Nephron (organoid): ENCODE data around the gene MAGI1.
"Not testable (repeated sequence)": the region's sequence is repeated elsewhere in the genome, so short reads cannot be mapped to it uniquely, and the experiment has no call there.

ENCODE experiments used
- H3K27ac Mint-ChIP-seq, 3 experiments: 2 replicates each; pipeline ENCODE4 v1.8.0; 2020; ENCODE audit warnings: mixed read lengths in 3 of 3, mild to moderate bottlenecking in 2 of 3, moderate library complexity in 1 of 3
- H3K27me3 Mint-ChIP-seq: 2 replicates; pipeline ENCODE4 v1.8.0; 2021; ENCODE audit warnings: low read depth, mild to moderate bottlenecking, moderate library complexity, mixed read lengths
- H3K36me3 Mint-ChIP-seq: 2 replicates; pipeline ENCODE4 v1.8.0; 2020; ENCODE audit warnings: low read depth, mixed read lengths
- H3K4me1 Mint-ChIP-seq: 2 replicates; pipeline ENCODE4 v1.8.0; 2020; ENCODE audit warnings: mixed read lengths
- H3K4me3 Mint-ChIP-seq, 3 experiments: 2 replicates each; pipeline ENCODE4 v1.8.0; 2020; ENCODE audit warnings: mild to moderate bottlenecking in 3 of 3, mixed read lengths in 3 of 3, moderate library complexity in 2 of 3
- H3K9me3 Mint-ChIP-seq: 2 replicates; pipeline ENCODE4 v1.8.0; 2020; ENCODE audit warnings: mixed read lengths
- TF ChIP-seq, protein P1 (sequence below), 3 experiments: fragments of 200-600 bp; sonication (generic); IDR thresholded peaks; one replicate each; pipeline ENCODE4 v1.5.0; 2021; ENCODE audit warnings: antibody characterized with exemption in 3 of 3; ENCODE audit not compliant: unreplicated experiment in 3 of 3

The MAGI1 gene

DNA sequence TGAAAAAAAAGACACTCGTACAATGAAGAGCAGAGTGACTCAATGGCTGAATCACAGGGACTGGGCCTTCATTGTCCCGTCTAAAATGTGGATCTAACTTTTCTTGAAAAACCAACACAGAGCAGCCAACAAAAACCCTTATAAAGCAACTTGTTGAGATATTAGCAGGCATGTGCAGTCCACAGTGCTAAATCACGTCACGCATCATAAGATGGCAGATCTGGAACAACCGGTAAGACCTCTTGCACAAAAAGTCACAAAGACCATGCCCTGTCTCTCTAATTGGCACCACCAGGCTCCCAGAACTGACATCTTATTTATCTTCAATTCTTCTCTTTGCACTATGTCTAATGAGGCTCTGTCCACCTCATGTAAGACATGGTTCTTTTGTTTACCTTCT, 177.0 kb downstream of the MAGI1 start:
- Mint-ChIP-seq H3K4me3 (no peak overlapping the region), H3K27me3 (no peaks in the 10 kb centered on the region), H3K36me3 (no peaks in the 10 kb centered on the region), H3K27ac (peak overlapping the region in 1 of 3 experiments; percentile 21), H3K9me3 (peaks cover 3% of the 10 kb centered on the region), H3K4me1 (peaks cover 6% of the 10 kb centered on the region)
- TF ChIP-seq, protein P1, sequence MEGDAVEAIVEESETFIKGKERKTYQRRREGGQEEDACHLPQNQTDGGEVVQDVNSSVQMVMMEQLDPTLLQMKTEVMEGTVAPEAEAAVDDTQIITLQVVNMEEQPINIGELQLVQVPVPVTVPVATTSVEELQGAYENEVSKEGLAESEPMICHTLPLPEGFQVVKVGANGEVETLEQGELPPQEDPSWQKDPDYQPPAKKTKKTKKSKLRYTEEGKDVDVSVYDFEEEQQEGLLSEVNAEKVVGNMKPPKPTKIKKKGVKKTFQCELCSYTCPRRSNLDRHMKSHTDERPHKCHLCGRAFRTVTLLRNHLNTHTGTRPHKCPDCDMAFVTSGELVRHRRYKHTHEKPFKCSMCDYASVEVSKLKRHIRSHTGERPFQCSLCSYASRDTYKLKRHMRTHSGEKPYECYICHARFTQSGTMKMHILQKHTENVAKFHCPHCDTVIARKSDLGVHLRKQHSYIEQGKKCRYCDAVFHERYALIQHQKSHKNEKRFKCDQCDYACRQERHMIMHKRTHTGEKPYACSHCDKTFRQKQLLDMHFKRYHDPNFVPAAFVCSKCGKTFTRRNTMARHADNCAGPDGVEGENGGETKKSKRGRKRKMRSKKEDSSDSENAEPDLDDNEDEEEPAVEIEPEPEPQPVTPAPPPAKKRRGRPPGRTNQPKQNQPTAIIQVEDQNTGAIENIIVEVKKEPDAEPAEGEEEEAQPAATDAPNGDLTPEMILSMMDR (IDR thresholded peaks at IDR 0.05; ENCODE audit: unreplicated experiment in 3 of 3) = no peak

DNA sequence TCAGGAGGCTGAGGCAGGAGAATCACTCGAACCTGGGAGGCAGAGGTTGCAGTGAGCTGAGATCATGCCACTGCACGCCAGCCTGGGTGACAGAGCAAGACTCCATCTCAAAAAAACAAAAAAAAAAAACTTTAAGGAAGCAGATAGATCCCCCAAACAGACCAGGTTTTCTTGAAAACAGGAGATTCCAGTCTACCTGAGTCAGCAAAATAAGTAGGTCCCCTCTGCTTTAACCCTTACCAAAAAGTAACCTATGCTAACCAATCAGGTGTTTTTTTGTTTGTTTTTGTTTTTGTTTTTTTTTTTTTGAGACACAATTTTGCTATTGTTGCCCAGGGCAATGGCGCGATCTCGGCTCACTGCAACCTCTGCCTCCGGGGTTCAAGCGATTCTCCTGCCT, 179.1 kb downstream of the MAGI1 start:
- not testable (repeated sequence) for H3K36me3 Mint-ChIP-seq, H3K9me3 Mint-ChIP-seq, H3K27me3 Mint-ChIP-seq, H3K27ac Mint-ChIP-seq, H3K4me3 Mint-ChIP-seq
- peaks cover 15% of the 10 kb centered on the region for H3K4me1 Mint-ChIP-seq

DNA sequence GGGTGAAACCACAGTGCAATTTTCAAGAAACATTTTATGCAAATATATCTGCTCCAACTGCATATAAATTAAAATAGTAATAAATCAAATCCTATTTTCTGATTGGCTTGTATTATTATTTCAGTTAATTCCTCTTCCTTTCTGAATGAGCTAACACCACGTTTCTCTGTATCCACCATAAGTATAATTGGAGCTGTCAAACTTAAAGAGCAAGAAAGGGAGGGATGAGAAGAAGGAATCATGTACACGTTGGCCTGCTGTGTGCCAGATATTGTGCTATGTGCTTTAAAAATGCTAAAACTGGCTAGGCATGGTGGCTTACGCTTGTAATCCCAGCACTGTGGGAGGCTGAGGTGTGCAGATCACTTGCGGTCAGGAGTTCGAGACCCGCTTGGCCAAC, 180.0 kb downstream of the MAGI1 start:
- no peaks in the 10 kb centered on the region for H3K27me3 Mint-ChIP-seq
- peaks cover 3% of the 10 kb centered on the region for H3K9me3 Mint-ChIP-seq
- no peaks in the 10 kb centered on the region for H3K36me3 Mint-ChIP-seq
- no peak overlapping the region for H3K27ac Mint-ChIP-seq
- peaks cover 17% of the 10 kb centered on the region for H3K4me1 Mint-ChIP-seq
- H3K4me3 Mint-ChIP-seq = no peak overlapping the region
- TF ChIP-seq, protein P1 (IDR thresholded peaks at IDR 0.05; ENCODE audit: unreplicated experiment in 3 of 3) = no peak

DNA sequence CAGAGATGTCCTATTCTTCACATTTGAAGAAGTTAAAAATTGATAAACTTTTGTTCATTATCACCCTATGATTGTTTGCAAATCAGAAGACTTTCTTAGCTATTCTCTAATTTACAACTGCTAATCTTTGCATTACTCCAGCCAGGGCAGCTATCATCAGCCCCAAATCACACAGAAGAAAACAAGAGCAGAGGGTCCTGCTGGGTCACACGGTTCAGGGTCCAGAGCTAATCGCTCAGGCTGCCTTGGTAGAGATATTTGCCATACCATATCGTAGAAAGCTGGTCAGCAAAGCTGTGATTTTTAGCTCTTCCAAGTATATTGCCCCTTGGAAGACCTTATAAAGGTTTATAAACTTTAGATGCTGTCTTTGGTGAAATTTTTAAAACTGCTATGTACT, 181.4 kb downstream of the MAGI1 start:
- peak overlapping the region in 1 of 3 experiments; percentile 73 for H3K27ac Mint-ChIP-seq
- TF ChIP-seq, protein P1 (IDR thresholded peaks at IDR 0.05; ENCODE audit: unreplicated experiment in 3 of 3) = no peak
- peaks cover 24% of the 10 kb centered on the region for H3K4me1 Mint-ChIP-seq
- H3K4me3 Mint-ChIP-seq = no peak overlapping the region
- no peaks in the 10 kb centered on the region for H3K27me3 Mint-ChIP-seq
- peaks cover 3% of the 10 kb centered on the region for H3K9me3 Mint-ChIP-seq
- H3K36me3 Mint-ChIP-seq = no peaks in the 10 kb centered on the region

DNA sequence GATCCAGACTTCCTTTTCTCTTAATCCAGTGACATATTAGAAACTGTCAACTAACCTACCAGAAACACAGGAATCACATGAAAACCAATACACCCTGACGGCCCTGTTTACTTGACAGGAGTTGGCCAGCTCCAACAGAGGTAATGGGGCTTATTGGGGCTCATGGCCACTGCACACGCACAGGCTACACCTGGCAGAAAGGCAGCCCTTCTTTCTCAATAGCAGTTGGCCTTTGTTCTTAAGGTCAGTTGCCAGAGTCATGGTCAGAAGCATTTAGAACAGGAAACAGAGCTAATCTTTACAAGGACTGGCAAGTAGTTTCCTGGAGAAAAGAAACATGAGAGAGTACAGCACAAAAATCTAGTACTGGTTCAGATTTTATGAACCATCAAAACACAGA, 181.8 kb downstream of the MAGI1 start:
- H3K4me1 Mint-ChIP-seq = peaks cover 28% of the 10 kb centered on the region
- no peaks in the 10 kb centered on the region for H3K36me3 Mint-ChIP-seq
- TF ChIP-seq, protein P1 (IDR thresholded peaks at IDR 0.05; ENCODE audit: unreplicated experiment in 3 of 3) = no peak
- peak overlapping the region in 1 of 3 experiments; percentile 73 for H3K27ac Mint-ChIP-seq
- H3K9me3 Mint-ChIP-seq = peaks cover 3% of the 10 kb centered on the region
- no peak overlapping the region for H3K4me3 Mint-ChIP-seq
- no peaks in the 10 kb centered on the region for H3K27me3 Mint-ChIP-seq

DNA sequence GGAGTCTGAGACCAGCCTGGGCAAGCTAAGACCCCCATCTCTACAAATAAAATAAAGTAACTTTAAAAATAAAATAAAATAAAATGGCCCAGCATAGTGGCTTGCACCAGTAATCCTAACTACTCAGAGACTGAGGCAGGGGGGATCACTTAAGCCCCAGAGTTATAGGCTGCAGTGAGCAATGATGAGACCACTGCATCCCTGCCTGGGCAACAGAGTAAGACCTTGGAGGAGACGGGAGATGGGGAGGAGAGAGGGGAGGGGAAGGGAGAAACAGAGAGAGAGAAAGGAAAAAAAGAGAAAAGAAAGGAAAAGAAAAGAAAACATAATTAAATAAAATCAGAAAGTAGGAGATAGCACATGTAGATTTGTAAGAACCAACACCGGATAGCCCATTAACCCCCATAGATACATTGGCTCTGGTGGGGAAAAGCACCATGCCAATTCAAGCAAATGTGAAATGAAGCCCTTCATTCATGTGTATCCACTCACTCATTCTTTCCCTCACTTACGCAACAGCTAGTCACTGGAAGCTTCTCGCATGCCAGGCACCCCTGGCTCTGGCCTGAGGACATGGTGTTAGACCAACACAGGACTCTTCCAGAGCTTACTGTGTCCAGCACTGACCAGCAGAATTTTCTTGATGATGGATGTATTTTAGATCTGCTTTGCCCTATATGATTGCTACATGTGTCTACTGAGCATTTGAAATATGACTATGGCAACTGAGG, 183.2 kb downstream of the MAGI1 start:
- no peaks in the 10 kb centered on the region for H3K27me3 Mint-ChIP-seq
- peaks cover 3% of the 10 kb centered on the region for H3K9me3 Mint-ChIP-seq
- H3K27ac Mint-ChIP-seq = peak overlapping the region in 1 of 3 experiments; percentile 13
- H3K4me1 Mint-ChIP-seq = peaks cover 40% of the 10 kb centered on the region
- no peak overlapping the region for H3K4me3 Mint-ChIP-seq
- TF ChIP-seq, protein P1 (IDR thresholded peaks at IDR 0.05; ENCODE audit: unreplicated experiment in 3 of 3) = no peak
- H3K36me3 Mint-ChIP-seq = no peaks in the 10 kb centered on the region
